Ishikawa (cell line): Measurements from ENCODE around the gene ARHGEF28.
A peak's percentile ranks its signal among the peaks of the same experiment; 100 is the strongest.

Experiments
- CEBPB ChIP-seq: IDR thresholded peaks from 2 replicates; pipeline ENCODE4 v1.6.1; 2012
- EGR1 ChIP-seq: IDR thresholded peaks from 2 replicates; pipeline ENCODE4 v1.6.1; 2012
- EP300 ChIP-seq: IDR thresholded peaks from 2 replicates; pipeline ENCODE4 v1.6.1; 2012; ENCODE audit warnings: borderline replicate concordance
- FOXM1 ChIP-seq: IDR thresholded peaks from 2 replicates; pipeline ENCODE4 v1.6.1; 2012; ENCODE audit warnings: low read depth, borderline replicate concordance
- NFIC ChIP-seq: IDR thresholded peaks from 2 replicates; pipeline ENCODE4 v1.6.1; 2012
- RAD21 ChIP-seq: IDR thresholded peaks from 2 replicates; pipeline ENCODE4 v1.6.1; 2012; ENCODE audit warnings: low read depth
- TAF1 ChIP-seq: IDR thresholded peaks from 2 replicates; pipeline ENCODE4 v1.6.1; 2012; ENCODE audit warnings: low read depth, mild to moderate bottlenecking
- TEAD4 ChIP-seq: IDR thresholded peaks from 2 replicates; pipeline ENCODE4 v1.6.1; 2012
- YY1 ChIP-seq: IDR thresholded peaks from 2 replicates; pipeline ENCODE4 v1.6.1; 2012; ENCODE audit warnings: low read depth
- TF ChIP-seq, protein P1 (sequence below): IDR thresholded peaks from 2 replicates; pipeline ENCODE4 v1.6.1; 2012
- TF ChIP-seq, protein P2 (sequence below): IDR thresholded peaks from 2 replicates; pipeline ENCODE4 v1.6.1; 2012; ENCODE audit warnings: low read depth, mild to moderate bottlenecking
- TF ChIP-seq, protein P3 (sequence below): IDR thresholded peaks from 2 replicates; pipeline ENCODE4 v1.6.1; 2012

DNA sequence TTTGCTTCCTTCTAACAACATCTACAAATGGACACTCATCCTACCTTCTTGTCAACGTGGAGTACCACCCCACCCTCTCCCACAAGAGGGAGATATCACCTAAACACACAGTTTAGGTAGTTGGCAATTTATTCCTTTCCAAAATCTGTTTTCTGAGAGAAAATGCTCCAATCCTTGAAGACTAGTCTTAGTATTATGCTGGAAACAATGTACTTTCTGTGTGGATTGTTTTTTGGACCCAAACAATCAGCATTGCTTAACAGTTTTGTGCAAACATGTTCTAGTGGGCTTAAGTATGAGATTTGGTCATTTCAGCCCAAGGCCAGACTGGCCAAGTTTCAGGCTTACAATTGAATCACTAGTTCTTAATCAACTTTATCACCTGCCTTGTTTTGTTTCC, 359.1 kb downstream of the ARHGEF28 start:
- TF ChIP-seq, protein P1, sequence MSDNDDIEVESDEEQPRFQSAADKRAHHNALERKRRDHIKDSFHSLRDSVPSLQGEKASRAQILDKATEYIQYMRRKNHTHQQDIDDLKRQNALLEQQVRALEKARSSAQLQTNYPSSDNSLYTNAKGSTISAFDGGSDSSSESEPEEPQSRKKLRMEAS: no peak
- TF ChIP-seq TEAD4 (no peak), EP300 (no peak), FOXM1 (no peak), NFIC (no peak), EGR1 (no peak), YY1 (no peak), TAF1 (no peak), RAD21 (peak; percentile 63), CEBPB (no peak)
- TF ChIP-seq, protein P2, sequence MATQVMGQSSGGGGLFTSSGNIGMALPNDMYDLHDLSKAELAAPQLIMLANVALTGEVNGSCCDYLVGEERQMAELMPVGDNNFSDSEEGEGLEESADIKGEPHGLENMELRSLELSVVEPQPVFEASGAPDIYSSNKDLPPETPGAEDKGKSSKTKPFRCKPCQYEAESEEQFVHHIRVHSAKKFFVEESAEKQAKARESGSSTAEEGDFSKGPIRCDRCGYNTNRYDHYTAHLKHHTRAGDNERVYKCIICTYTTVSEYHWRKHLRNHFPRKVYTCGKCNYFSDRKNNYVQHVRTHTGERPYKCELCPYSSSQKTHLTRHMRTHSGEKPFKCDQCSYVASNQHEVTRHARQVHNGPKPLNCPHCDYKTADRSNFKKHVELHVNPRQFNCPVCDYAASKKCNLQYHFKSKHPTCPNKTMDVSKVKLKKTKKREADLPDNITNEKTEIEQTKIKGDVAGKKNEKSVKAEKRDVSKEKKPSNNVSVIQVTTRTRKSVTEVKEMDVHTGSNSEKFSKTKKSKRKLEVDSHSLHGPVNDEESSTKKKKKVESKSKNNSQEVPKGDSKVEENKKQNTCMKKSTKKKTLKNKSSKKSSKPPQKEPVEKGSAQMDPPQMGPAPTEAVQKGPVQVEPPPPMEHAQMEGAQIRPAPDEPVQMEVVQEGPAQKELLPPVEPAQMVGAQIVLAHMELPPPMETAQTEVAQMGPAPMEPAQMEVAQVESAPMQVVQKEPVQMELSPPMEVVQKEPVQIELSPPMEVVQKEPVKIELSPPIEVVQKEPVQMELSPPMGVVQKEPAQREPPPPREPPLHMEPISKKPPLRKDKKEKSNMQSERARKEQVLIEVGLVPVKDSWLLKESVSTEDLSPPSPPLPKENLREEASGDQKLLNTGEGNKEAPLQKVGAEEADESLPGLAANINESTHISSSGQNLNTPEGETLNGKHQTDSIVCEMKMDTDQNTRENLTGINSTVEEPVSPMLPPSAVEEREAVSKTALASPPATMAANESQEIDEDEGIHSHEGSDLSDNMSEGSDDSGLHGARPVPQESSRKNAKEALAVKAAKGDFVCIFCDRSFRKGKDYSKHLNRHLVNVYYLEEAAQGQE: no peak
- TF ChIP-seq, protein P3, sequence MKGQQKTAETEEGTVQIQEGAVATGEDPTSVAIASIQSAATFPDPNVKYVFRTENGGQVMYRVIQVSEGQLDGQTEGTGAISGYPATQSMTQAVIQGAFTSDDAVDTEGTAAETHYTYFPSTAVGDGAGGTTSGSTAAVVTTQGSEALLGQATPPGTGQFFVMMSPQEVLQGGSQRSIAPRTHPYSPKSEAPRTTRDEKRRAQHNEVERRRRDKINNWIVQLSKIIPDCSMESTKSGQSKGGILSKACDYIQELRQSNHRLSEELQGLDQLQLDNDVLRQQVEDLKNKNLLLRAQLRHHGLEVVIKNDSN: no peak
